UCSD-AML1 (cell line): ENCODE results near the gene ALG1.
A peak's percentile ranks its signal among the peaks of the same experiment; 100 is the strongest.
"Not testable (repeated sequence)": the region's sequence is repeated elsewhere in the genome, so short reads cannot be mapped to it uniquely, and the experiment has no call there.

Experiments used
- DNase-seq: peaks from one replicate; lab custom pipeline; 2025; ENCODE audit not compliant: unreplicated experiment; lab: John Stamatoyannopoulos, UW

The ALG1 gene

DNA sequence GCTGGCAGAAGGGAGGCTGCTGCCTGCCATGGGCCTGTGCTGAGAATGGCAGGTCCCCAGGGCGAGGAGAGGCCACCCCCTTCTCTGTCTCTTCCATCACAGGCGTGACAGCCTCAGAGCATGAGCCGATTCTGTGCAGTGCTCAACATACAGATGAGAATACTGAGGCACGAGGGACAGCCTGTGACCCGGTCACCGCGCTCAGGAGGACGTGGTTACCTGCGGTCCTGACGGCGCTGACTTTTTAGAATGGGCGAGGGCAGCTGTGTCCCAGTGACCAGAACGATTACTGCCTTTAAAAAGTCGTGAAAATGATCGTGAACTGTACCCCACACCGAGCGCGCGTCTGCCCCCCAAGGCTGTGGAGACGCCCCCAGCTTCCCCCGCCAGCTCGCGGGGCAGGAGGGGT, 25.4 kb downstream of the ALG1 start:
- peak; percentile 47 for DNase-seq

DNA sequence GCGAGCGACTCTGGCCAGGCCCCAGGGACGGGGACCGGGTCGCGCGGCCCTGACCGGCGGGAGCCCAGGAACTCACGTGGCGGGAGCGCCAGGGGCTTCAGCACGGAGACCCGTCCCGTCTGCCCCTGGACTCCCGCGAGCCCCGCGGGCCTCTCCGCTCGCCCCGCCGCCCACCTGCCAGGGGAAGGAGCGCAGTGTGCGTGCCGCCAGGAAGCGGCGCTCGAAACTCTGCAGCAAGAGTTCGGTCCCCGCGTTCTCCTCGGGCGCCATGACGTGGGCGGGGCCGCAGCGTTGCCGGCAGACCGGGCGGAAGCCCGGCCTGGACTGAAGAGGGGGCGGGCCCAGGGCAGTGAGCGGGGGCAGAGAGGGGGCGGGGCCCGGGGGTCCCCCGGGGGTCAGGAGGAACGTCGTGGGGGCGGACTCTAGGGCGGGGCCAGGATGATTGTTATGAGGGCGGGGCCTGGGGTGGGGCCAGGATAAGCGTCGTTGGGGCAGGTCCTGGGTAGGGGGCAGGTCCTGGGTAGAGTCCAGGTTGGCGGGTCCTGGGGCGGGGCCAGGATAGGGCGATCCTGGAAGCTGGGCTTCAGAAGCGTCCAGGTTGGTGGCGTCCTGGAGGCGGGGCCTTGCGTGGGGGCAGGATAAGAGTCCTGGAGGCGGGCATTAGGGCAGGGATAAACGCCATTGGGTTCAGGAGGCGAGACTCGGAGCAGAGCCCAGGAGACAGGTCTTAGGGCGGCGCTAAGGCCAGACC, 26.0 kb downstream of the ALG1 start, which contains the start of gene EEF2KMT:
Gene EEF2KMT (minus strand): TSS at position 326 of the 751 bp plus-strand sequence. CDS start 56 bp downstream, at position 270.
- DNase-seq = peak; percentile 99

DNA sequence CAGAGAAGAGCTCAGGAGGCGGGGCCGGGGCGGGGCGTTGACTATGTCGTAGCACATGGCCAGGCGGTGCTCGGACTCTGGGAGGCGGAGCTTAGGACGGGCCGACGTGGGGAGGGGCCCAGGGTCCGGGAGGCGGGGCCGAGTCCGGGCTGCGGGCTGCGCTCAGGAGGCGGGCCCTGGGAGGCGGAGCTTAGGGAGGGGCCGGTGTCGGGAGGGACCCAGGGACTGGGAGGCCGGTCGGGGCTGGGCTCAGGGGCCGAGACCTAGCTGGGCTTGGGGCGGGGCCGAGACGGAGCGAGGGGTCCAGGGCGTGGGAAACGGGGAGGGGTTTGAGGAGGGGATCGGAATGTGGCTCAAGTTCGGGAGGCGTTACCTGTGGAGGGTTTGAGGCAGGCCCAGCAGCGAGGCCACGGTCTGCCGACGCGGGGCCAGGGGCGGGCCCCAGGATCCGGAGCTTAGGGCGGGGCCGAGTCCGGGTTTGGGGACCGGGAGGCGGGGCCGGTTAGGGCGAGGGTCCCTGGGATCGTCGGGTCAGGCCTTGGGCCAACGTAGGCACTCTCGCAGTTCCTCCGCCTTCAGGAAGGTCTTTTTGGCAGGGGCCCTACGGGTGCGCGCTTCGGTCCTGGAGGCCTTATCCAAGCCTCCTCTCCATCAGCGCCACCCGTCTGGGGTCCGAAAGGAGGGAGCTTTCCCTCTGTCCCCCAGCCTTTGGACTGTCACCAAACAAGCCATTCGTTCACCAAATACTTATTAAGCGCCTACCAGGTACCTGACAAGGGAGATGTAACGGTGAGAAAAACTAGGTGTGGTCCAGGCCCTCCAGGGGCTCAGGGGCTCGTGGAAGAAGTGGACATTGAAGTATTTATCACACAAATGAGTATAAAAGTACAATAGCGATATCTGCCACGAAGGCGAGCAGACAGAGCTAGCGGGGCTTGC, 26.8 kb downstream of the ALG1 start:
- DNase-seq = peak; percentile 56

DNA sequence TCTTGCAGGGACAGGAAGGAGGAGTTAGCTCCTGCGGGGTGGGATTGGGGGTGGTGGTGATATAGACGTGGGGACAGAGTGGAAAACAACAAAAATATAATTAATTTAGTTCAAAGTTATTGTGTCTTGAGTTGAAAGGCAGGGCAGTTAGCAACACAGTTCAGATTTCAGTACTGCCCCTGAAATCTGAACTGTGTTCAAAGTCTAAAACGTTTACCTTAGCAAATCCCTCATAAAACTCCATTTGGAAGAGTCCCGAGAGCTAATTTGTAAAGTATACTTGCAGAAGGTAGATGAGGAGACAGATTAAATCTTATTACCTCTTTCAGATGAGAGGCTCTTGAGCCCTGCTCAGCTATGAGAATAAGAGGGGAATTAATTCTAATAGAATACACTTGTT, 27.5 kb downstream of the ALG1 start:
- DNase-seq = not testable (repeated sequence)

DNA sequence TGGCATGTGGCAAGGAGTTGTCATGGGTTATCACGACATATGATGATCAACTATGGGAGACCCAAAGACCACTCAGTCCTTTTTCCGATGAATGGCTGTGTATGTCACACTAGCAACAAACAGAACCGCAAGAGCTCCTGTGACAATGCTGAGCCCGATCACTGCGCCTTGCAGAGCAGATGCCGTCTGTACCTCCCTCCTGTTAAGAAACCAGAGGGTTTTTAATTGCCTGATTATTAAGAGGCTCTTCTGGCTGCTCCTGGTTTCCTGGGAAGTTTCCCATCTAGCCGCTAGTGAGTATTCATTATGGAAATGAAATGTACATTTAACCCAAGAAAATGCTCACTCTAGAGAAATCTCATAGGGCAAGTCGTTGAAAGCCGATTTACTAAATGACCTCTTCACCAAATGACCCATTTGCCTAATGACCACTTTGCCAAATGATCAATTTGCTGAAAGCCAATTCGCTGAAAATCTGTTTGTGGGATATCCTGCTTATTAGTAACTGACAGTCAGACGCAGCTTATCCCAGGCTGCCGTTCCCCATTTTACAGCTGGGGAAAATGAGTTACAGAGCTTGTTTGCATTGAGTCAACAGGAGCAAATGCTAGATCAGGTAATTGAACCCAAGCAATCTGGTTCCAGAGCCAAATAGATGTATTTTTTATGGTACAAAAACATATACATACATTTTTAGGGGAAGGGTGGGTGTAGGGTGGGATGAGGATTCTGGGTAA, 31.8 kb downstream of the ALG1 start:
- not testable (repeated sequence) for DNase-seq

- DNase-seq = not testable (repeated sequence)
These were observed 33.4 kb downstream of the ALG1 start for GRCh38 chr16:5105039-5105438.

GRCh38 chr16:5108505-5109158, 37.0 kb downstream of the ALG1 start:
- DNase-seq = no peak

- not testable (repeated sequence) for DNase-seq
These were observed 39.3 kb downstream of the ALG1 start for GRCh38 chr16:5110933-5111332.

- DNase-seq = not testable (repeated sequence)
These were observed 45.2 kb downstream of the ALG1 start for GRCh38 chr16:5116780-5117295.

DNA sequence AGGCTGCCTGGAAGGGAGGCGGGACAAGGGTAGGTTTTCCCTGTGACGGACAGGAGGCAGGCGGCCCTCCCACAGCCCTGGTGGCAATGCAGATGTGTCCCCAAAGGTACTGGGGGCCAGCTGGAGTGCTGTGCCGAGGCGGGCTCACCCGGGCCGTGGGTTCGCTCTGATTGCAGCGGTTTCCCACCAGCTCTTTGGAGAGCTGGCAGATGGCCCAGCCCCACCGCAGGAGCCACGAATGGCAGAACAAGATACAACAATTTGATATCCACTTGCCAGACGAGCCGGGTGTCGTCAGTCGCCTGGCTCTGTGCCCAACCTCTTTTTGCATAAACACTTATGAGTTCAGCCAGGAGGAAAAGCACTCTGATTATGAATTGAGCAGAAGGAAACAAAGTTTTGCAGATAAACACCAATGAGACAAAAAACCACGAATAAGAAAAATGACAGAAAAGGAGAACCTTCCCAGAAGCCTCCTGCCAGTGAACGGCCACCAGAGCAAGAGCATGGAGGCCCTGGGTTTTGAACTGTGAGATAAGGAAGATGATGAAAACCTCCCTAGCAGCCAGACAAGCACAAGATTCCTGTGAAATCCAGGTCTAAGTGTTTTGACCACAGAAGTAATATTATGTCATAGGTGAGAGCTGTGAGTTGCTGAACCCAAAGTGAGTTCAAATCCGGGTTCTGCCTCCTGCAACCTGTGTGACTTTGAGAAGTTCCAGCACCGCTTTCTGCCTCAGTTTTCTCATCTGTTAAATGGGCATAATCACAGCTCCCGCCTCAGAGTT, 45.9 kb downstream of the ALG1 start:
- peak; percentile 42 for DNase-seq

GRCh38 chr16:5131467-5132004, 59.9 kb downstream of the ALG1 start:
- not testable (repeated sequence) for DNase-seq

GRCh38 chr16:5132915-5133600, 61.4 kb downstream of the ALG1 start:
- DNase-seq = not testable (repeated sequence)

- not testable (repeated sequence) for DNase-seq
These were observed 63.3 kb downstream of the ALG1 start for GRCh38 chr16:5134739-5135452.
